Heart right ventricle (tissue), 16 donors: ENCODE measurements around the gene AFDN. TPM values are rescaled to one million over a fixed set of nuclear protein-coding genes. Genes with fewer than 3 reads are reported as not detected.

Experiments used
- ATAC-seq, 8 donors: fragments of 200-7000 bp; cut with Tn5 transposase; one replicate each; pipeline ENCODE4 v1.9.1; 2020; ENCODE audit warnings: mild to moderate bottlenecking in 8 of 8, moderate library complexity in 8 of 8, moderate number of reproducible peaks in 1 of 8
- DNase-seq, 2 donors: peaks; one replicate each; pipeline ENCODE4 v3.0.0-alpha.2; 2020
- H3K27ac ChIP-seq, 10 donors: fragments of 200-600 bp; sonication (generic) in 2 of 10; one replicate each; pipeline versions ENCODE4 v1.5.0 to v1.8.0; 2020 to 2022; ENCODE audit warnings: mild to moderate bottlenecking in 3 of 10
- H3K27me3 ChIP-seq, 7 donors: fragments of 200-600 bp; one replicate each; pipeline ENCODE4 v1.8.0; 2021 to 2022; ENCODE audit warnings: mild to moderate bottlenecking in 2 of 7
- H3K36me3 ChIP-seq, 9 donors: fragments of 200-600 bp; sonication (generic) in 1 of 9; one replicate each; pipeline versions ENCODE4 v1.5.0 to v1.8.0; 2020 to 2022; ENCODE audit warnings: mild to moderate bottlenecking in 2 of 9
- H3K4me1 ChIP-seq, 9 donors: fragments of 200-600 bp; sonication (generic) in 1 of 9; one replicate each; pipeline versions ENCODE4 v1.5.0 to v1.8.0; 2020 to 2022; ENCODE audit warnings: mild to moderate bottlenecking in 4 of 9
- H3K4me3 ChIP-seq, 10 donors: fragments of 200-600 bp; sonication (generic) in 2 of 10; one replicate each; pipeline versions ENCODE4 v1.5.0 to v1.8.0; 2020 to 2022; ENCODE audit warnings: mild to moderate bottlenecking in 7 of 10, moderate library complexity in 2 of 10
- H3K9me3 ChIP-seq, 11 donors: fragments of 200-600 bp in 10 of 11; sonication (generic) in 2 of 11; one replicate each; pipeline versions ENCODE4 v1.5.0 to v1.8.0; 2013 to 2022; ENCODE audit warnings: mild to moderate bottlenecking in 2 of 11, control low read depth in 1 of 11, moderate library complexity in 1 of 11
- CTCF ChIP-seq, 9 donors: fragments of 200-600 bp; sonication (generic) in 2 of 9; IDR thresholded peaks; one replicate each; pipeline versions ENCODE4 v1.5.0 to v1.8.0; 2021 to 2022; ENCODE audit warnings: antibody characterized with exemption in 9 of 9, mild to moderate bottlenecking in 5 of 9, moderate library complexity in 1 of 9
- WGBS, 2 donors: extraction: QIAGEN DNeasy Blood & Tissue Kit; methylation state at CpG; one replicate each; pipeline ENCODE4 v1.1.7; 2013; ENCODE audit warnings: inconsistent platforms in 1 of 2; 5-methylcytosine and 5-hydroxymethylcytosine counted together
- intact Hi-C, 10 donors: fragments of 100-400 bp; cut with DNase I; formaldehyde crosslinking; loops; one replicate each; pipeline versions ENCODE4 v1.11.1 to v1.14.2; 2022
- polyA plus RNA-seq, 2 donors: library from polyadenylated mRNA; stranded (reverse); fragments of 200-250 nt; gene quantifications; one replicate each; pipeline ENCODE4 v1.2.3, GENCODE V29; 2013
- total RNA-seq, 10 donors: library from RNA; stranded (reverse); fragmentation: NEBNext Ultra II Directional in 3 of 10; extraction: Animal tissue kit (Norgen Biotek cat#: 25700) in 3 of 10; gene quantifications; one replicate each; pipeline versions ENCODE4 v1.2.1 to v1.2.4, GENCODE V29; 2021 to 2023
- donor health status: Arrhythmogenic right ventricular cardiomyopathy.
- donor health status: ischemic (EF 13 %, LVEDD 7.1; RV severe dilation, severe dysfunction).
- donor health status: healthy with polysubstance abuse.
- donor health status: DM: no; HTN: yes; CAD: no.
- donor health status: DM: no; HTN: no; CAD: no.
- donor health status: ischemic (EF 25% LVEDD 6.9; RV normal size, moderate dysfunction).
- donor health status: ischemic (EF 25% LVEDD 5.7; RV mildly dilated, moderate dysfunction).
- donor health status: healthy.
- donor health status: DM: yes; HTN: yes; CAD: no.
- donor health status: Ischemic cardiomyopathy.
- donor health status: ischemic (EF 35%, LVEDD 5.7; RV mildly dilated, moderate dysfunction).
- donor health status: nonischemic (EF 11% LVEDD 7.7; RV severe dilation, severe dysfunction).
- donor health status: DM: yes; HTN: yes; CAD: no.
- donor health status: PGD.
- donor health status: ischemic (EF 29% LVEDD 5.4; RV normal size, mild dysfunction).
- donor health status: nonischemic (EF 23%, LVEDD 6.1; RV moderate dilation, normal function).

Gene AFDN
- total and polyA plus RNA-seq, 12 donors, result 17.4 to 79.9 (median 58.0) TPM

- ATAC-seq (peak in 1 of 8 donors; percentile 41), DNase-seq (no peak)
- no peak for TF ChIP-seq CTCF (IDR thresholded peaks at IDR 0.05)
- intact Hi-C loops, result loop anchor here in 4 of 10 donors (10.0 kb wide), 4 partner anchors 136 to 436 kb away; no protein-coding TSS in a partner anchor
- WGBS, 2 donors, result 70 to 81% methylated on average over 14 of the region's 14 CpGs
- Histone ChIP-seq H3K36me3 (peaks cover 4 to 99% (median 55%) of the 10 kb centered on the region in 9 donors), H3K27ac (no peak overlapping the region), H3K4me1 (no peaks in the 10 kb centered on the region), H3K27me3 (no peaks in the 10 kb centered on the region), H3K9me3 (no peaks in the 10 kb centered on the region), H3K4me3 (no peak overlapping the region)
These were observed 92.0 kb downstream of the AFDN start for GRCh38 chr6:167918548-167919278.

GRCh38 chr6:167919349-167919748 lies 92.6 kb downstream of the AFDN start:
- H3K4me1 ChIP-seq, result no peaks in the 10 kb centered on the region
- H3K27ac ChIP-seq, result no peak overlapping the region
- intact Hi-C loops, result loop anchor here in 4 of 10 donors (10.0 kb wide), 4 partner anchors 135 to 435 kb away; no protein-coding TSS in a partner anchor
- H3K4me3 ChIP-seq, result no peak overlapping the region
- H3K27me3 ChIP-seq, result no peaks in the 10 kb centered on the region
- H3K9me3 ChIP-seq, result no peaks in the 10 kb centered on the region
- WGBS, 2 donors, result 84 to 92% methylated on average over 3 of the region's 3 CpGs
- H3K36me3 ChIP-seq, result peaks cover 0 to 99% (median 51%) of the 10 kb centered on the region in 9 donors
- no peak for ATAC-seq
- no peak for TF ChIP-seq CTCF (IDR thresholded peaks at IDR 0.05)
- DNase-seq, result no peak

- Histone ChIP-seq H3K27ac (no peak overlapping the region), H3K4me1 (no peaks in the 10 kb centered on the region), H3K36me3 (peaks cover 0 to 99% (median 44%) of the 10 kb centered on the region in 9 donors), H3K27me3 (no peaks in the 10 kb centered on the region), H3K9me3 (no peaks in the 10 kb centered on the region), H3K4me3 (no peak overlapping the region)
- intact Hi-C loops, result loop anchor here in 1 of 10 donors (10.0 kb wide), 1 partner anchor 135 kb away; no protein-coding TSS in a partner anchor
- no peak for DNase-seq
- 89 to 91% methylated on average over 8 of the region's 8 CpGs for WGBS, 2 donors
- no peak for ATAC-seq
- TF ChIP-seq CTCF (IDR thresholded peaks at IDR 0.05), result no peak
These were observed 93.5 kb downstream of the AFDN start for GRCh38 chr6:167920165-167920564.

GRCh38 chr6:167921831-167922230 lies 95.1 kb downstream of the AFDN start:
- intact Hi-C loops, result loop anchor here in 1 of 10 donors (10.0 kb wide), 1 partner anchor 133 kb away; no protein-coding TSS in a partner anchor
- no peaks in the 10 kb centered on the region for H3K9me3 ChIP-seq
- peaks cover 0 to 99% (median 38%) of the 10 kb centered on the region in 9 donors for H3K36me3 ChIP-seq
- H3K4me1 ChIP-seq, result peaks cover 0 to 3% (median 0%) of the 10 kb centered on the region in 9 donors
- TF ChIP-seq CTCF (IDR thresholded peaks at IDR 0.05), result no peak
- H3K27ac ChIP-seq, result no peak overlapping the region
- DNase-seq, result no peak
- no peak overlapping the region for H3K4me3 ChIP-seq
- 55 to 61% methylated on average over 6 of the region's 6 CpGs for WGBS, 2 donors
- no peaks in the 10 kb centered on the region for H3K27me3 ChIP-seq
- ATAC-seq, result no peak
